GM19438 (cell line): Measurements from ENCODE around the gene AUTS2.

Experiments
- ATAC-seq: cut with Tn5 transposase; IDR thresholded peaks from one replicate; pipeline ENCODE4 v1.9.1; 2021; ENCODE audit warnings: low read depth; ENCODE audit not compliant: unreplicated experiment

Gene AUTS2

DNA sequence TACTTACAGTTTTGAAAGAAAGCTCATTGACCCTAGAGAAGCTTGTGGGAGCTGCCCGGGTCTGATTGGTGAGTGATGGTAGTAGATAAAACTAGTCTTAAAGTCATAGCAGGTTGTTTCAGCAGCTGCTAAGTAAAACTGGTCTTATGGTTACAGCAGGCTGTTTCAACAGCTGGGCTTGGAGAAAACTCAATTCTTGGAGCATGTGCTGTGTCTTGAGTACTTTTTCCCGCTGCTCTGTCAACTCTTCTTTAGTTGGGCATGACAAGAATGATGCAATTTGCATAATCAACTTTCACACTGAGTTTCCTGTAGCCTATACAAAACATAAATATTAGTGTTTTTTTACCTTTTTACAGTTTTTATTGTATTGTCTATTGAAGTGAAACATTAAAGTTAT is 707.9 kb downstream of the AUTS2 start:
- ATAC-seq: no peak

DNA sequence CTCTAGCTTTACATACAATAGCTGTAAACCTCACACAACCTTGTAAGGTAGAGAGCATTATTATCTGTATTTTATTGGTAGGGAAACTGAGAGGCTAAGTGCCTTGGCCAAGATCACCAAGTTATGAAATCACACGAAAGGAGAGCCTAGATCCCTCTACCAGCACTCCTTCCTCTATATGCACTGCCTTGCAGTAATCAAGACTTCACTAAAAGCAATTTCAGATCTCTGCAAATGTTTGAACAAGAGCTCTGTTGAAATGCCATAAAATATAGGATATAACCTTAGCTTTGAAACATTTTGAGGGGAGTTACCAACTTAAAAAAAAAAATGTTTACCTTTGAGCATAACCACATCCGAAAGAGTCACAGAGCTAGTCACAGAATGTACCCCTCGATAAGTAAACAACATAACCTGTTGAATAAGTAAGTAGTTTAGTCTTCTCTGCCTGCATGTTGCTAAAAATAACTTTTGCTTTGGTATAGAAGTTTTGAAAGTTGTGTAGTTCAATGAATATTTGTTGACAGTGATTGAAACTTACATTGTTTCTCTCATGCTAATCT is 709.4 kb downstream of the AUTS2 start:
- ATAC-seq: no peak

DNA sequence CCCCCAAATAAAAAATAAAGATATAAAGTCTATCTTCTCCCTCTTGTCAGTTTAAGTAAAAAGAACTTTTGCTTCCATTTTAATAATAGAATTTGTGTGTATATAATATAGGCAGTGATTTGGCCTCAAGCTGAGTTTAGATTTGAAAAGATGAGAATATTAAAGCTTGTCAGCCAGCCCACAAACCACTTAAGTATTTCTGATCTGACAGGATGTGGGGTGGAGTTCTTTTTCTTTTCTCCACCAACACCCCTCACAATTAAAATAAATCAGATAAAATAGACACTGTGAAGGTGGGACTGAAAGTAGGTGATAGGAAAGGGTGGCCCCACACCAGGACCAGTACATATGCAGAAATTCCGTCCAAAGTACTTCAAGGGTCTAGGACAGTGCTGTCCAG is 714.1 kb downstream of the AUTS2 start:
- no peak for ATAC-seq

DNA sequence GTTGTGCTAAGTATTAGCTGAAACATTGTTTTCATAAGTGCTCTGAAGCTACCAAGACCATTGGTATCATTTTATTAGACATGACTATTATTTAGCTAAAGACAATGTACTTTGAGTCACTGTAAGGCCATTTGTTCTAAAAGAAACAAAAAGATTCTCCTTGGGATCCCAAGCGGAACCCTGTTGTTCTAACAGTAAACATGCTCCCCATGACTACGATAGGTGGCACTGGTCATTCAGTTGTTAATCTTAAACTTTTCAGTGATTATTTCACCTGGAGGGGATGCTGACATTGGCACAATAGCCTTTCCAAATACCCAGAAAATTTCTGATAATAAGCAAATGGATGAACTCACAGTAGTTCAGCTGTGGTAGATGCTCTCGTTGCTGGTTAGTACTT is 715.0 kb downstream of the AUTS2 start:
- ATAC-seq: no peak

DNA sequence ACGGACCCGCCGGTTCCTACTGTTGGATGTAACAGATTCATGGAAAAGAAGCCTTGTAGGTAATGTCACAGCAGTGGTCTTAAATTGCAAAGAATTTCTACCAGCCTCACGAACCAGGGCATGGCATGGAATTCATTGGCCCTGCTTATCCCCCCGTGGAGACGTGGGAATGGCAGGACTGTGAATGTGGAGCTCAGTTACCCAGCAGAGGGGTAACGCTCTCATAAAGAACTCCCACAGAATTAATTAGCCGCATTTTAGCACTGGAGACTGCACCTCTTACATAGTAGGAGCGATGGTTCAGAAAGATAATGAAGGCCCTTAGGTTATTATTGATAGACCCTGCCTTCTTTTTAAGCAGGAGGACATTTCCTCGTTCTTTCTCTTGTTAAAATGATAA is 715.4 kb downstream of the AUTS2 start:
- no peak for ATAC-seq

DNA sequence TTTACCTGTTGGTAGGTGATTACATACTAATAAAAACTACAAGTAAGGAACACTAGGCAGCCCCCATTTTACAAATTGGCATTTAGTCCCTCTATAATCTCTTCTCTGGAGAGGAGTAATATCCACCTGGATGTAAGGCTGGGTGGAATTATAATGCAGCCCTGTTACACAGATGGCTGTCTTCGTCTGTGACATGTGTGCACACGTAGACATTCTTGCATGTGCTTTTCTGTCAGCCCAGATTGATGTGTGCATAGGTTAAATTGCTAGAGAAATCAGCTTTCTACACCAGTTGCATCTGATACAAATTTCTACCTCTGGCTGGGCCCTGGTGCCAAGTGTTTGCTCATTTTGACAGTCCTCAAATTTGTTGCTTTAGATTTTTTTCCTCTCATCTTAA is 715.9 kb downstream of the AUTS2 start:
- no peak for ATAC-seq

DNA sequence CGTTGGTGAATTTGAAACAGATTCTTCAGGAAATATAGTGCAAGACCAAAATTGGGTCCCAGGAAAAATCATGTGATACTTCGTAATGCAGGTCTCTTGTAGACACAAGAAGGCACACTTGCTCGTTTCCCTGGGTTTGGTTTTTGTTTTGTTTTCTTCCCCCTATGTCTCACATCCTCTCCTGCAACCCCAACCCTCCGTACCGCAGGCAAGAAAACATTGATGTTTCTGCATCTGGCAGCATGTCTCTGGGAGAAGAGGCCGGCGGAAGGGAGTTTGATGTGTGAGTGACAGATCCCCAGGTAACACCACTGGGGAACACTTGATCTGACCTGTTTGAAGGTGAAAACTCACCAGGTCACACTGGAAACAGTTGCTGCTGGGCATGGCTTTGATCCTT is 718.5 kb downstream of the AUTS2 start:
- no peak for ATAC-seq

DNA sequence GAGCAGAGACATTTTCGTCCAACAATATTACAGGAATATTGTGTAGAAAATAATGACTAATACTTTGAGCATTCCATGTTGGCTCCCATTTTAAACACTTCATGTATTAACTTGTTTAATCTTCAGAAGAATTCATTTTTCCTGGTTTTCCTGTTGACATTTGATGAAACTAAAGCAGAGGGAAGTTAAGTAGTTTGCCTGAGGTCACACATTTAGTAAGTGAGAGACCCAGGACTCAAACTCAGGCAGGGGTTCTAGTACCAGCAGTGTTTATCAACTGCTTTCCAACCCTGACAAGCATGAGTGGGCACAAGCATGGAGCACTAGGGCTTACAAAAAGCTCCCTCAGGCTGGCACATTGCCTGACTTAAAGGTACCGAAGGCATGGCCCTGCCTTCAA is 719.1 kb downstream of the AUTS2 start:
- ATAC-seq: no peak

DNA sequence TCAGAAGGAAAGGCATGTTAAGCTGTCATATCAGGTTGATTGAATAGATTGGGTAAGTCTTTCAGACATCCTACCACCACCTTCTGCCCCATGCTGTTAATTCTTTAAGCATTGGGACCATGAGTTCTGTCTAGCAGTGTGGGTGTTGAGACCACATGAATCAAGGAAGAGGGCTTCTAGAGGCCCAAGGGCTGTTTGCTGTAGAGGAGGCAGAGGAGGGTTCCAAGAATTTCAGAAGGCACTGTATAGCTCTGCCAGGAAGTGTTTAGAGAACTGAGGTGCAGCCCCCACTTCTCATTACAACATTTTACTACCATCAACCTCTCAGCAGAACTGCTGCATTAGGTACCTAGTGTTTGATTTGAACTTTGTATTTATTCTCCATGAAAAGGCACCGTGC is 720.2 kb downstream of the AUTS2 start:
- ATAC-seq: no peak

DNA sequence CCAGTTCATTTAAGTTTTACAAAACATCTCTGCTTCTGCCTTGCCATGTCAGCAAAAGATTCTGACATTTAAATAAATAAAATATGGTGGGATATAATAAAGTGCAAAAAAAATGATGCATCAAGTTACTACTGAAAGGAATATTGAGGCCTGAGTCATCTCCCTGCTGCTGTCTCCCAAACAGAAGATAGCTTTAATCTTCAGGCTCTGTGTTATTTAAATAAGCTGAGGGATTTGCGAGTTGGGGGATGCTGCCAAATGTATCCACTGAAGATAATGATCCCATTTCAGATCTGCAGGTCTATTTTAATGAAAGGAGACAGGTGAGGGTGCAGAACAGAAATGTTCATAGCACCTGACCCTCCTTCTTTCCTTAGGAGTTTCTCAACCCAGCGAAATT is 720.8 kb downstream of the AUTS2 start:
- ATAC-seq: no peak

DNA sequence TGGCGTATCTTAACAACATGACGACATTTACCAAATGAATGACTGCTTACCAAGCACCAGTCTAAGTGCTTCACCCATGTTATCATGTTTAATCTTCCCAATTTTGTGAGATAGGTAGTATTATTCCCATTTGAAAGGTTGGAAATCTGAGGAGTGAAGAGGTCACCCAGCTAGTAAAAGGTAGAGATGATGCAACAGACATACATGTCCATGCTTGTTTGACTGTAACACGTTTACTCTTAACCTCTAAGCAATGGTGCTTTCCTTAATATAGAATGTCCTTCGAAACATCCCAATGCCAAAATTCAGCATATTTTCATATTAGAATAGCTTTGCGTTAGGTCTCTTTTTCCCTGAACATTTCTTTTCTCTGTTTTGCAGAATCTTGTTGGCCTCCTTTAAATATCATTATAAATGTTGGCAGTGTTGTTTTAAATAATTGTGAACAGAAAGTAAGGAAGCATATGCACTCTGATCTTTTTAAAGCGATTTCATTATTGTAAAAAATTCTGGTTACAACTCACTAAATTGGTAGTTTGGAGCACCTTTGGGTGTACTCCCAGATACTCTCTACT is 722.8 kb downstream of the AUTS2 start:
- no peak for ATAC-seq

DNA sequence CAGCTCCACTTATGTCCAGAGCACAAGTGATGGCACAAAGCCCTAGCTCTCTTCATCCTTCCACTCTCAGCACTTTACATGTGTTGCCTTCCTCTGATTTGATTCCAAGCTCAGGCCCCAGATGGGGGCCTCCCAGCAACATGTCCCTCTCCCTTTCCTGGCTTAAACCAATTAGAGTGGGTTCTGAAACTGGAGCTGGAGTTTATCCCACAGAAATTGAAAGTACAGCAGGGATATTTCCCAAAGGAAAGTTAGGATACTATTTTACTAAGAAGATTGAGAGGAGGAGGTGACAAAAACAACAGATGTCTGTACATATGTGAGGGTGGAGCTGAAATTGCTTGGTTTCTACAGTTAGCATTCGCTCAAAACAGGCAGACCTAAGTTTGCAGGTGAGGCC is 724.6 kb downstream of the AUTS2 start:
- ATAC-seq: no peak

DNA sequence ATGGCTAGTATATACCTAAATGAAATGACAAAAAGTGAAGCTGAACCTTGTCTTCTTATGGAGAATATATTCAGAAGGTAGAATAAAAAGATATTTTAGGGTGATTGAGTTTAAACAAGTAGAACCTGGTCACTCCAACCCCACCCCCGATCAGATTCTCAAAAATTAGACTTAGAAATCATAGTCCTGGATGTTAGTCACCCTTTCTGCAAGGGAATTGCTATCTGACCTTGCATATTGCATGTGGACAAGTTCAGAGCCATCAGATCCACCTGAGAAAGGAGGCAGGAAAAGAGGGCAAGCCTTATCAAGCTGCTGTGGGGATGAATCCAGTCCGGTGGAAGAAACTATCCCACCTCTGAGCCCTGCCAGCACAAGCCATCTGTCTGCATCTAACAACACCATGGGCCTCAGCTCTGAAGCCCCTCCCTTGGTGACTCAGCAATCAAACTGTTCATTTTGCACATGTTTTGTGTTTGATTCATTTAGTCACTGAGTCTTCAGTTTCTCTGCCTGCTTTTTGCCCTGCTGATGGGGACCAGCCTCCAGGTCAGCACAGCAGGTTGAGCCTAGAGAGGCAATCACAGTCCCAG is 727.3 kb downstream of the AUTS2 start:
- ATAC-seq: no peak

DNA sequence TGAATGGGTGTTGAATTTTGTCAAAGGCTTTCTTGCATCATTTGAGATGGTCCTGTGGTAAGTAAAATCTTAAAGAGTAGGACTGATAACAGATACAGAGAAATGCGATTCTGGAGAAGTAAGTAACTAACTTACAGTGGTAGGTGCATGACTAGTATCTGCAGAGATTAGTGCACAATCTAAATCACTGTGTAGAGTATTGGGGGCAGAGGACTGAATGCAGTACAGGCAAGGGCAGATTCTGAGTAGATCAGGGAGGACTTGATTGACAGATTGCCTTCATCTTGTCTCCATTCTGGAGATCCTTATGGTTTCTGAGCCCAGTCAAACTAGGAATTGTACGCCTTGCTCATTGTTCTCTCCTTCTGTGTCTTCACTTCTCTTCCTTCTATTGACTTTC is 736.0 kb downstream of the AUTS2 start:
- ATAC-seq: no peak

DNA sequence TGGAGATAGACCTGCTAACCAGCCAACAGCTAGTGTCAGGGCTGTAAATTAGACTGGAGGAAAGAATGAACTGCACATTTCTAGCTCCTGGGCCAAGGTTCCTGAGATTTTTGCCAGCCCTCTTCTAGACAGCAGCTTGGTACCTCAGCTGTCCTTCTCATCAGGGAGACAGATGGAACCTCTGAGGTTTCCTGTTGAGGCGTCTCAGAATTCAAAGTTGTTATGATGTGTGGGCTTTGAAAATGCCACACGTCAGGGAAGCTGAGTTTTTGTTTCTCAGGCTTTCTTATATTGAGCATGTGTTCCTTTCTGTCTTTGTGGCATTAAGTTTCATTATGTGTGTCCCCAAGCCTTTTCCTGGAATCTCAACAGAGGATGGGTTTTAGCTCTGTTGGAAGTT is 736.6 kb downstream of the AUTS2 start:
- ATAC-seq: no peak

DNA sequence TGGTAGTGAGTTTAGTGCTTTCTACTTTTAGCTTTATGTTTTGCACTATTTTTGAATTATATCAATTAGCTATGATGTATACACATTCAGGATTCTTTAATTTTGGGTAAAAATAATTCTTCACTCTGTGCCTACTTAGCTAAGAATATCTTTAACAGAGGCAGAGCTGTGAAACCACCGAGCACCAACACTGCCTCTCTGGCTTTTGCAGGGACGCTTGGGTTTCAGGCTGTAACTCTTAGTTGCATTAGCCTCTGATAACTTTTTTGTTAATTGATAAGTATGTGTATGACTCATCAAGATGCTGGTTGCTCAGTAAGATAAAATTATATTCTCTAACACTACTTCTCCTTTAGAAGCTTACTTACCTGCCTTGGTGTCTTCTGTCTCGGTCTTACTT is 738.3 kb downstream of the AUTS2 start:
- ATAC-seq: no peak

DNA sequence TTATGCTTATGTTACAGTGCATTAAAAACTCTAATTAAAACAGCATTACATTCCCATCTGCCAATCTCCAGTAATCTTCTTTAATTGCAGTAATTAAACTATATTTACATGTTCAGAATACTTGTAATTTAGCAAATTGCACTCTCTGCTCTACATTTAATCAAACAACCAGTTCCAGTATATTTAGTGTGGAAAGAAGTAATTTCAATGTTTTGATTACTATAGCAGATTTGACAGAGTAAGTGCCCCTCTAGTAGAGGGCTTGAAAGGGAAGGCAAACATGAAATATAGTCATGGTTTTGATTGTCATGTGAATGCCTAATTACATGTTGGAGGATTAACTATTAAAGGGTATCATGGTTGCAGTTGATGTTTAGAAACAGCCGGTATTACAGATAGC is 739.7 kb downstream of the AUTS2 start:
- ATAC-seq: no peak

DNA sequence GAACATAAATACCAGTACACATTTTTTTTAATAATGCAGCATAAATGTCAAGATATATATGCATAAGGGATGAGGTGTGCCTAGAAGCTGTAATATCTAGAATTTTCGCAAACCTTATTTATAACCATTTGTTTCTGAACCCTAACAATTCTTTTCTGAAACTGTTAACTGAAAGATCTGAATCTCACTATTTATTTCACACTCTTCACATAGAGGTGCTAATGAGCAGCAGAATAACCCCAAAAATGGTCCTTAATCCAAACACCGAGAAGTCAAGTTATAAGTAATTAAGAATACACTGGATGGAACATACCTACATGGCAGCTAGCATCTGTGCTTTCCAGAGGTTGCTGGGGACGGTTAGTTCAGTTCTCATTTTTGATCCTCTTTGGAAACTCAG is 742.0 kb downstream of the AUTS2 start:
- no peak for ATAC-seq

DNA sequence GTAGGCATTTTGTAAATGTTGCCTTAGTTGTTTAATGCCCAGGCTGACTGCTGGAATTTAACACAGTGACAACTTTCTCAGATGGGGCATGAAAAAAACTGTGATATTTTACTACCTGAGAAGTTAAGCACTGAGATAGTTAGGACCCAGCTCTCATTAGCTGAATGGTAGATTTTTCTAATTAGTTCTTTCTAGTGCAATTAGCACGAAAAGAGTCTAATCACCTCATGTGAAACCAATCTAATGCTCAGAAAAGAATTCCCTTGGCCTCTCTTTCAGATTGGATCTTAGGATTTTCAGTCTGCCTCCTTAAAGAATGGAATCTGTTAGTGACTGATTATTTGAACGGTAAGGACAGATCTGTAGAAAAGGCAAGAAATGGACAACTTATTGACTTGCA is 743.2 kb downstream of the AUTS2 start:
- no peak for ATAC-seq

DNA sequence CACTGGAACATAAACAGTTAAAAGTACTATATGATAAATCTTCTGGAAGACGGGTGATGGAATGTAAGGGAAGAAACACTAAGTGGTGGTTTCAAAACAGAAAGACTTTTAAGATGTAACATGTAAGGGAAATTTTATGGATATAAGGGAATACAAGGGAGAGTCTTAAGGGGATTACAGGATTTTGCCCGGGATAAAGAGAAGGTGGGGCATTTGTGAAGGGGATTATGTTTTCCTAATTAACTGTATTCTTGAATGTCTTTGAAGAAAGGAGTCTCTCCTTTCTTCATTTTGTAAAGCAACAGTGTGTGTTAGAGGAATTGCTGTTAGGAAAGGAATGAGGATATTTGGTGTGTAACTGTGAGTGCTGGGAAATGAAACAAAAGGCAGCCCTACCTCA is 745.2 kb downstream of the AUTS2 start:
- ATAC-seq: no peak

DNA sequence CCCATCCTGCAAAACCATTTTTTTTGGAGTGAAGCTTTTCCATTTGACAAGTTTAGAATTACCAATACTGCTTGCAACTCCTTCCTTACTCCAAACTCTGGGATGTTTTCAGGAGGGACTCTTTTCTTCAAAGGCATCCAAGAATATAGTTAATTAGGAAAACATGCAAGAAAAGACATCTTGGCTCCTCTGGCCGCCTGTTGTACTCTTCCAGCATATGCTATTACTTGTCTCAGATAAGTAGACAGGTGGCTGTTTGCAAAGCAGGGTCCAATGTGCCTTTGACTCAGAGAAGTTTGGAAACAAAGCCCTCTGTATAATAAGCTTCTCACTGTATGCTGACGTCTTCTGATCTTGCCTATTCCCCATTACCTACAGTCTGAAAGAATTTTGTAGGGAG is 746.5 kb downstream of the AUTS2 start:
- ATAC-seq: no peak

DNA sequence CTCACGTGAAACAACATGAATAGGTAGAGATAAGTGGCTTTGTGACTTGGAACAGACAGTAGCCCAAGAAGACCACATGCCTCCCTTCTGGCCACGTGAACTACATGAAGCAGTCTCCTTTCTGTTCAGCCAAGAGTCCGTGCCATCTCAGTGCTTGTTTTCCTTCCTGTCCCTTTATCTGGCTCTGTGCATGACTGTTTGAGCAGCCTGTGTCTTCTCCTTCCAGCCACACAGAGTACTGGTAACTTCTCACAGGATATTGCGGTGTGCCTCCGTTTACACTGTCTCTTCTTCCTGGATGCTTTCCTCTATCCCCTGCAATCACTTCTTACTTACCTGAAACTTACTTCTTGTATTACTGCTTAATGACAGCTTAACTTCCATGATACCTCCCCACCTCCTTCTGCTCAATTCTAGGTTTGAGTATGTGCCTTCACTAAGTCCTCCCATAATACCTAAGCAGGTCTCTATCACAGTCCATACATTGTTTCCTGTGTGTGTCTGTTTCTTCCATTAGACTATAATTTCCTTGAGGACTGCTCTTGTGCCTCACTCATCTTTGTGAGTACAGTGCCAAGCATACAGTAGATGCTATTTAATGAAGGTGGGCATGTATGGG is 748.7 kb downstream of the AUTS2 start:
- no peak for ATAC-seq
